K562 (cell line): ENCODE measurements around the gene CSF1. TPM values are rescaled to one million over a fixed set of nuclear protein-coding genes. Genes with fewer than 3 reads are reported as not detected.
A peak's percentile ranks its signal among the peaks of the same experiment; 100 is the strongest.

ENCODE experiments used
- ATAC-seq: fragments of 200-7000 bp; cut with Tn5 transposase; 3 replicates; pipeline ENCODE4 v1.9.1; 2020; ENCODE audit warnings: moderate library complexity
- BruUV-seq: library from RNA; stranded (reverse); fragments of 400-500 nt; replicated peaks from 2 replicates; lab custom pipeline; 2021; lab: Mats Ljungman, UMichigan
- CTCF ChIA-PET: fragments of 300-600 bp; formaldehyde crosslinking; extraction: SDS; loops from one replicate; lab custom pipeline; 2021; ENCODE audit warnings: low intra/inter-chr PET ratio; lab: Yijun Ruan, JAX
- POLR2A ChIA-PET: fragments of 300-600, 350-650 bp; sonication (Branson Sonifier 250); formaldehyde crosslinking; extraction: SDS; loops from one replicate; lab custom pipeline; 2021; ENCODE audit warnings: antibody characterized with exemption, inconsistent platforms; lab: Yijun Ruan, JAX
- DNase-seq, 4 experiments: peaks; one replicate each; pipeline versions ENCODE4 v3.0.0 to v3.0.0-alpha.2; 2011 to 2018; ENCODE audit warnings: low spot score in 3 of 4, mixed read lengths in 3 of 4; ENCODE audit errors: extremely low read depth in 1 of 4
- FAIRE-seq: peaks from 2 replicates; lab custom pipeline; 2011; peaks lifted over from hg19 to GRCh38; lab: Jason Lieb, UNC
- H2AFZ ChIP-seq: 2 replicates; pipeline ENCODE4 v1.6.0; 2011; ENCODE audit warnings: low read depth, low read length, control low read depth, inconsistent platforms
- H3K27ac ChIP-seq: fragments of 200-600 bp; 3 replicates; pipeline ENCODE4 v1.8.0; 2011; ENCODE audit warnings: low read depth, mild to moderate bottlenecking, control low read depth, inconsistent platforms, low read length, moderate library complexity, mixed read lengths; ENCODE audit errors: extremely low read depth
- H3K27me3 ChIP-seq, 2 experiments: fragments of 300-600 bp in 1 of 2; 2 replicates in 1 of 2; 3 replicates in 1 of 2; pipeline versions ENCODE4 v1.6.0 to v1.8.0; 2011; ENCODE audit warnings: inconsistent platforms in 2 of 2, low read length in 2 of 2, mild to moderate bottlenecking in 1 of 2, mixed read lengths in 1 of 2, moderate library complexity in 1 of 2; ENCODE audit not compliant: control insufficient read depth in 2 of 2, insufficient read depth in 2 of 2
- H3K36me3 ChIP-seq: fragments of 300-600 bp; 3 replicates; pipeline ENCODE4 v1.8.0; 2011; ENCODE audit warnings: mild to moderate bottlenecking, low read length, inconsistent platforms; ENCODE audit not compliant: control insufficient read depth, insufficient read depth
- H3K4me1 ChIP-seq, 2 experiments: fragments of 200-600 bp in 1 of 2; replicated peaks in 1 of 2; 2 replicates in 1 of 2; 3 replicates in 1 of 2; pipeline versions ENCODE4 v1.5.1 to v1.8.0; 2011; ENCODE audit warnings: inconsistent platforms in 2 of 2, low read length in 2 of 2, mild to moderate bottlenecking in 1 of 2, mixed read lengths in 1 of 2, moderate library complexity in 1 of 2; ENCODE audit not compliant: control insufficient read depth in 2 of 2, insufficient read depth in 2 of 2
- H3K4me2 ChIP-seq: 2 replicates; pipeline ENCODE4 v1.6.1; 2011; ENCODE audit warnings: low read length, control low read depth, inconsistent platforms, mixed read lengths; ENCODE audit not compliant: insufficient read depth
- H3K4me3 ChIP-seq: fragments of 200-600 bp; sonication (generic), shearing (Covaris generic); 2 replicates; pipeline ENCODE4 v1.5.1; 2016; ENCODE audit warnings: control low read depth, inconsistent platforms
- H3K79me2 ChIP-seq: fragments of 200-600 bp; 3 replicates; pipeline ENCODE4 v1.8.0; 2011; ENCODE audit warnings: low read length, inconsistent platforms; ENCODE audit not compliant: control insufficient read depth, insufficient read depth
- H3K9ac ChIP-seq, 2 experiments: 2 replicates each; pipeline versions ENCODE4 v1.6.0 to v1.6.1; 2011; ENCODE audit warnings: low read depth in 2 of 2, low read length in 2 of 2, control low read depth in 1 of 2, inconsistent platforms in 1 of 2, mild to moderate bottlenecking in 1 of 2, mixed read lengths in 1 of 2; ENCODE audit not compliant: insufficient read depth in 1 of 2
- H3K9me1 ChIP-seq: one replicate; pipeline ENCODE4 v1.6.0; 2011; ENCODE audit warnings: inconsistent platforms, mild to moderate bottlenecking, low read length, moderate library complexity; ENCODE audit not compliant: control insufficient read depth, insufficient read depth
- H3K9me3 ChIP-seq: replicated peaks from 2 replicates; pipeline ENCODE4 v1.5.1; 2011; ENCODE audit warnings: low read depth, low read length, inconsistent platforms; ENCODE audit not compliant: control insufficient read depth, insufficient read depth
- H4K20me1 ChIP-seq: replicated peaks from 2 replicates; pipeline ENCODE4 v1.6.1; 2011; ENCODE audit warnings: low read length, inconsistent platforms, mixed read lengths; ENCODE audit not compliant: control insufficient read depth, insufficient read depth
- CBX3 ChIP-seq, 2 experiments: IDR thresholded peaks; 1 replicate in 1 of 2; 2 replicates in 1 of 2; pipeline ENCODE4 v1.6.1; 2012; ENCODE audit warnings: inconsistent platforms in 2 of 2, low read length in 2 of 2, borderline replicate concordance in 1 of 2, control low read depth in 1 of 2
- CHD1 ChIP-seq: fragments of 200-600 bp; sonication (generic); IDR thresholded peaks from one replicate; pipeline ENCODE4 v1.6.1; 2012; ENCODE audit warnings: mild to moderate bottlenecking, moderate library complexity, low read length, inconsistent platforms
- FOXK1 ChIP-seq: sonication (generic); formaldehyde crosslinking; IDR thresholded peaks from 2 replicates; pipeline ENCODE4 v1.8.0; 2022; ENCODE audit warnings: missing genetic modification reagents, mild to moderate bottlenecking, borderline replicate concordance
- GTF2E2 ChIP-seq: fragments of 200-800 bp; sonication (Bioruptor generic); IDR thresholded peaks from 2 replicates; pipeline ENCODE4 v1.6.1; 2016; ENCODE audit warnings: missing genetic modification characterization, missing compliant biosample characterization
- TAL1 ChIP-seq: fragments of 450-650 bp; IDR thresholded peaks from 2 replicates; pipeline ENCODE4 v1.6.1; 2016; ENCODE audit warnings: mild to moderate bottlenecking
- TRIM24 ChIP-seq, 2 experiments: fragments of 450-650 bp; IDR thresholded peaks; 2 replicates each; pipeline ENCODE4 v1.6.1; 2016
- TRIM28 ChIP-seq: fragments of 450-650 bp; IDR thresholded peaks from 2 replicates; pipeline ENCODE4 v1.6.1; 2017
- ZNF197 ChIP-seq: fragments of 200-800 bp; sonication (Bioruptor generic); IDR thresholded peaks from 2 replicates; pipeline ENCODE4 v1.6.1; 2016; ENCODE audit warnings: low read depth, missing genetic modification characterization, missing compliant biosample characterization
- ZNF280A ChIP-seq: fragments of 450-650 bp; IDR thresholded peaks from 2 replicates; pipeline ENCODE4 v1.6.1; 2018; ENCODE audit warnings: mild to moderate bottlenecking, low read depth; ENCODE audit not compliant: partially characterized antibody
- ZNF507 ChIP-seq: conservative IDR thresholded peaks from 2 replicates; pipeline ENCODE4 v1.6.1; 2017; ENCODE audit warnings: missing genetic modification characterization, missing compliant biosample characterization
- ZNF766 ChIP-seq: fragments of 200-800 bp; sonication (Bioruptor generic); conservative IDR thresholded peaks from 2 replicates; pipeline ENCODE4 v1.6.1; 2016; ENCODE audit warnings: missing genetic modification characterization, missing compliant biosample characterization
- WGBS: fragments of 100-300 bp; shearing (Covaris generic); methylation state at CpG from one replicate; pipeline ENCODE4 v1.1.6; 2016; ENCODE audit warnings: low coverage, mixed read lengths; ENCODE audit not compliant: insufficient coverage; ENCODE audit errors: missing lambda C conversion rate; 5-methylcytosine and 5-hydroxymethylcytosine counted together
- in situ Hi-C: fragments of 300-500 bp; cut with MboI; formaldehyde crosslinking; loops from 4 replicates; pipeline ENCODE4 v1.15.0; 2018; ENCODE audit warnings: inconsistent platforms, mixed read lengths
- intact Hi-C: fragments of 100-400 bp; cut with micrococcal nuclease; formaldehyde crosslinking; loops from 2 replicates; pipeline ENCODE4 v1.14.2; 2022
- polyA plus RNA-seq, 8 experiments: library from polyadenylated mRNA; depleted of rRNA in 4 of 8; stranded (reverse) in 5 of 8; unstranded in 3 of 8; fragments of >200 nt; fragmentation: Nextera tagmentation in 2 of 8; fragmentation: Illumina TruSeq in 1 of 8; extraction: Ambion mirVana in 2 of 8; extraction: Trizol in 1 of 8; gene quantifications; 2 replicates each; pipeline versions ENCODE4 v1.2.1 to v1.2.3, GENCODE V29; 2011 to 2014; ENCODE audit warnings: inconsistent platforms in 1 of 8, missing spikeins in 1 of 8
- total RNA-seq, 7 experiments: library from RNA; depleted of rRNA in 6 of 7; stranded (reverse); fragments of >200 nt in 6 of 7; fragmentation: Illumina TruSeq in 2 of 7; extraction: Trizol in 2 of 7; gene quantifications; 2 replicates each; pipeline versions ENCODE4 v1.2.1 to v1.2.3, GENCODE V29; 2011 to 2021; ENCODE audit warnings: low replicate concordance in 1 of 7

CSF1 gene
- total and polyA plus RNA-seq, 9 of the 15 experiments (the other 6 are each of a cell fraction or from before 2014, with no cell fraction given) = 0.18 to 11.8 (median 2.8) TPM

- no TSS peak for BruUV-seq
- Histone ChIP-seq H4K20me1 (no peaks in the 10 kb centered on the region), H3K9me3 (peaks cover 8% of the 10 kb centered on the region; the same call in 1 of the 2 replicates), H3K27ac (no peak overlapping the region), H3K36me3 (no peaks in the 10 kb centered on the region), H3K4me2 (no peak overlapping the region), H3K27me3 (no peaks in the 10 kb centered on the region), H3K9me1 (no peaks in the 10 kb centered on the region), H3K79me2 (no peaks in the 10 kb centered on the region), H3K9ac (no peak overlapping the region), H2AFZ (no peak overlapping the region), H3K4me3 (no peak overlapping the region), H3K4me1 (peaks cover 7 to 8% of the 10 kb centered on the region in 2 experiments)
- DNase-seq (no peak), FAIRE-seq (no peak), ATAC-seq (no peak)
- POLR2A ChIA-PET = no interaction called here
- intact Hi-C loops (no loop called here), in situ Hi-C loops (no loop called here)
- WGBS = 59% methylated on average over 1 of the region's 1 CpG
- CTCF ChIA-PET = no interaction called here
- TF ChIP-seq FOXK1 (CRISPR knock-in tag) (no peak), TRIM24 (IDR thresholded peaks at IDR 0.05) (peak in 1 of 2 experiments; percentile 46; a peak in 2 of 4 replicates), ZNF766 (CRISPR knock-in tag) (no peak), ZNF197 (CRISPR knock-in tag) (no peak), TAL1 (no peak), CHD1 (no peak), ZNF507 (tag) (peak; percentile 40), ZNF280A (peak; percentile 88), GTF2E2 (no peak), TRIM28 (0 out of 2 replicates have a peak, but pooled peaks have one; percentile 59), CBX3 (IDR thresholded peaks at IDR 0.05; ENCODE audit: borderline replicate concordance in 1 of 2, low read length in 2 of 2) (peak in 1 of 2 experiments; percentile 90; a peak in 1 of 3 replicates)
These were observed 27.1 kb downstream of the CSF1 start for GRCh38 chr1:109937738-109938137.
